ENCODE results near the gene SLC26A1.
A peak's percentile ranks its signal among the peaks of the same experiment; 100 is the strongest.

SLC26A1 gene

GRCh38 chr4:1026115-1026514 lies 32.9 kb upstream of the SLC26A1 start:
- DNase-seq (ENCODE audit: extremely low read depth, insufficient read length): peak; percentile 59
- no peak for TF ChIP-seq CTCF (IDR thresholded peaks at IDR 0.05; ENCODE audit: insufficient read depth, low read length, poor library complexity, severe bottlenecking)

GRCh38 chr4:1024882-1025545 lies 31.8 kb upstream of the SLC26A1 start:
- Histone ChIP-seq H3K27me3 (replicated peaks; ENCODE audit: control insufficient read depth, insufficient read depth, low read length) (no peaks in the 10 kb centered on the region), H3K4me3 (replicated peaks; ENCODE audit: low read depth, low read length) (no peak overlapping the region), H3K36me3 (ENCODE audit: control insufficient read depth, insufficient read depth, low read length) (no peaks in the 10 kb centered on the region)
- DNase-seq (ENCODE audit: extremely low read depth, insufficient read length): no peak
- TF ChIP-seq CTCF (IDR thresholded peaks at IDR 0.05; ENCODE audit: insufficient read depth, low read length, poor library complexity, severe bottlenecking): no peak

More at GRCh38 chr4:1026115-1026514, 32.9 kb upstream of the SLC26A1 start:
- no peaks in the 10 kb centered on the region for H3K27me3 ChIP-seq (replicated peaks; ENCODE audit: control insufficient read depth, insufficient read depth, low read length)
- H3K4me3 ChIP-seq (replicated peaks; ENCODE audit: low read depth, low read length): no peak overlapping the region
- H3K36me3 ChIP-seq (ENCODE audit: control insufficient read depth, insufficient read depth, low read length): no peaks in the 10 kb centered on the region

- TF ChIP-seq CTCF (IDR thresholded peaks at IDR 0.05; ENCODE audit: insufficient read depth, low read length, poor library complexity, severe bottlenecking): no peak
- Histone ChIP-seq H3K36me3 (ENCODE audit: control insufficient read depth, insufficient read depth, low read length) (no peaks in the 10 kb centered on the region), H3K4me3 (replicated peaks; ENCODE audit: low read depth, low read length) (no peak overlapping the region), H3K27me3 (replicated peaks; ENCODE audit: control insufficient read depth, insufficient read depth, low read length) (no peaks in the 10 kb centered on the region)
- DNase-seq (ENCODE audit: extremely low read depth, insufficient read length): no peak
Measured at GRCh38 chr4:1023895-1024740, 30.9 kb upstream of the SLC26A1 start.

DNA sequence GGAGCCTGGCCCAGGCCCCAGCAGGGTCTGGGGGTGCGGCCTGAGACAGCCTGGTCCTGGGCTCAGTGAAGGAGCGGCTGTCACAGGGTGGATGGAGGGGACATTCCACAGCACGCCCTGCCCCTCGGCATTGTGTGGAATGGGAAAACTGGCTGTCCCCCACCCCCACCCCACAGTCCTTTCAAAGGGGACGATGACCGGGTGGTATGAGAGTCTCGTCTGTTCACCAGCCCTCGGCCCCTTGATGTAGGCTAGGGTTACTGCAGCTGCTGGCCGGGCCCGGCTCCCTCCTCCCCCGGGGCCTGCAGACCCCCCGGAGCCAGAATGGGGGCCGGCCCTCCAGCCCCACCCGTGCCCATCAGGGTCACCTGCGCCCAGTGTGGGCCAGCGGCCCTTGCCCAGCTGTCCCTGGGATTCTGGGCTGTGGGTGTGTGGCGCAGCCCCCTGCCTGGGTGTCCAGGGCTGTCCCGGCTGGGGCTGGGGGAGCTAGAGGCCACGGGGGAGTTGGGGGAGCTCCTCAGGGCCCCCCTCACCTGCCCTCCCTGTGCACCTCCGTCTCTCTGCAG lies 30.0 kb upstream of the SLC26A1 start:
- H3K27me3 ChIP-seq (replicated peaks; ENCODE audit: control insufficient read depth, insufficient read depth, low read length): no peaks in the 10 kb centered on the region
- DNase-seq (ENCODE audit: extremely low read depth, insufficient read length): no peak
- H3K36me3 ChIP-seq (ENCODE audit: control insufficient read depth, insufficient read depth, low read length): no peaks in the 10 kb centered on the region
- H3K4me3 ChIP-seq (replicated peaks; ENCODE audit: low read depth, low read length): no peak overlapping the region
- no peak for TF ChIP-seq CTCF (IDR thresholded peaks at IDR 0.05; ENCODE audit: insufficient read depth, low read length, poor library complexity, severe bottlenecking)

DNA sequence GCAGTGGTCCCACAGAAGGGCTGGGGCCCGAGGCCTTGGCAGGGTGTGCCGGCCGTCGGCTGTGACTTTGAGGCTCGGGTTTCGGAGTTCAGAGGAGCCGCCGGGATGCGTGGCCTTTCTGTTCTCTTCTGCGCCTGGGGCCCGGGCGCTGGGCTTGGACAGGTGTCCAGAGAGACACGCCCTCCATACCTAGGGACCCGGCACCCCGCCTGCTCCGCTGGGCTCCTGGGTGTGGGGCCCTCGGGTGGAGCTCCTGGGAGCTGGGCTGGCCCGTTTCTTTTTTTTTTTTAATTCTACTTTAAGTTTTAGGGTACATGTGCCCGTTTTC lies 29.5 kb upstream of the SLC26A1 start:
- no peak overlapping the region for H3K4me3 ChIP-seq (replicated peaks; ENCODE audit: low read depth, low read length)
- H3K27me3 ChIP-seq (replicated peaks; ENCODE audit: control insufficient read depth, insufficient read depth, low read length): no peaks in the 10 kb centered on the region
- no peak for TF ChIP-seq CTCF (IDR thresholded peaks at IDR 0.05; ENCODE audit: insufficient read depth, low read length, poor library complexity, severe bottlenecking)
- no peaks in the 10 kb centered on the region for H3K36me3 ChIP-seq (ENCODE audit: control insufficient read depth, insufficient read depth, low read length)
- DNase-seq (ENCODE audit: extremely low read depth, insufficient read length): no peak

All from GM06990 (cell line).